ENCODE results near the gene SH3YL1. TPM values are rescaled to one million over a fixed set of nuclear protein-coding genes. Genes with fewer than 3 reads are reported as not detected.

SH3YL1 gene
- total RNA-seq, 4 donors from 2014 or later = 70.7 to 344 (median 98.0) TPM

DNA sequence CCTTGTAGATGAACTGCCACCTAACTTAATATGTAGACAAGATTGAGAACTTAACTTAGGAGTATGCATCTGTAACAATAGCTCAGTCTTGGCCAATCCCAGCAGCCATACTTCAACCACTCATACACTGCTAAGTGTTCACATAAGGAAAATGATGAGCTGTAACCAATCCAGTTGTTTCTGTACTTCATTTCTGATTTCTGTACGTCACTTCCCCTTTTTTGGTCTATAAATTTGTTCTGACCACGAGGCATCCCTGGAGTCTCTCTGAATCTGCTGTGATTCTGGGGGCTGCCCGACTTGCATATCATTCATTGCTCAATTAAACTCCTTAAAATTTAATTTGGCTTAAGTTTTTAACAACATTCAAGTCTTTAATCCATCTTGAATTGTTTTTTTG is 6.4 kb downstream of the SH3YL1 start:
- WGBS, 2 donors (ENCODE audit: low coverage in 1 of 2) = 72 to 80% methylated on average over 2 to 3 of the region's 3 CpGs

DNA sequence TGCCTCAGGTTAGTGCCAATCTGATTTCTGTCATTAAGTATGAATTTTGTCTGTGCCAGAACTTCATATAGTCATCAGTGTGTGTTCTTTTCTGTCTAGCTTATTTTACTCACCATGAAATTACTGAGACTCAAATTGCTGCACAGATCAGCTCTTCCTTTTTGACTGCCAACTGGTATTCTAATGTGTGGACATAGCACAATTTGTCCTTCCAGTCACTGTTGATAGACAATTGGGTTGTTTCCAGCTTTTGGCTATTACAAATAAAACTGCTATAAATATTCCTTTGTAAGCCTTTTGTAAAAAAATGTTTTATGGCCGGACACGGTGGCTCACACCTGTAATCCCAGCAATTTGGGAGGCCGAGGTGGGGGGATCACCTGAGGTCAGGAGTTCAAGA is 7.7 kb downstream of the SH3YL1 start:
- H3K4me1 ChIP-seq = no peaks in the 10 kb centered on the region
- no peaks in the 10 kb centered on the region for H3K36me3 ChIP-seq
- TF ChIP-seq POLR2A (IDR thresholded peaks at IDR 0.05) (no peak), POLR2AphosphoS5 (IDR thresholded peaks at IDR 0.05) (no peak), EP300 (IDR thresholded peaks at IDR 0.05; ENCODE audit: low read depth) (no peak)
- TF ChIP-seq, protein P1, sequence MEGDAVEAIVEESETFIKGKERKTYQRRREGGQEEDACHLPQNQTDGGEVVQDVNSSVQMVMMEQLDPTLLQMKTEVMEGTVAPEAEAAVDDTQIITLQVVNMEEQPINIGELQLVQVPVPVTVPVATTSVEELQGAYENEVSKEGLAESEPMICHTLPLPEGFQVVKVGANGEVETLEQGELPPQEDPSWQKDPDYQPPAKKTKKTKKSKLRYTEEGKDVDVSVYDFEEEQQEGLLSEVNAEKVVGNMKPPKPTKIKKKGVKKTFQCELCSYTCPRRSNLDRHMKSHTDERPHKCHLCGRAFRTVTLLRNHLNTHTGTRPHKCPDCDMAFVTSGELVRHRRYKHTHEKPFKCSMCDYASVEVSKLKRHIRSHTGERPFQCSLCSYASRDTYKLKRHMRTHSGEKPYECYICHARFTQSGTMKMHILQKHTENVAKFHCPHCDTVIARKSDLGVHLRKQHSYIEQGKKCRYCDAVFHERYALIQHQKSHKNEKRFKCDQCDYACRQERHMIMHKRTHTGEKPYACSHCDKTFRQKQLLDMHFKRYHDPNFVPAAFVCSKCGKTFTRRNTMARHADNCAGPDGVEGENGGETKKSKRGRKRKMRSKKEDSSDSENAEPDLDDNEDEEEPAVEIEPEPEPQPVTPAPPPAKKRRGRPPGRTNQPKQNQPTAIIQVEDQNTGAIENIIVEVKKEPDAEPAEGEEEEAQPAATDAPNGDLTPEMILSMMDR (IDR thresholded peaks at IDR 0.05) = no peak
- no peak overlapping the region for H3K4me3 ChIP-seq
- peaks cover 3 to 7% of the 10 kb centered on the region in 2 donors for H3K9me3 ChIP-seq
- in situ Hi-C loops (cut with MboI; ENCODE audit: low pct_ligation_motif_present in 1 of 4, low pct_unique_long_range_greater_than_20kb in 1 of 4, low sequenced_read_pairs in 3 of 4) = loop anchor here in 1 of 4 donors (10.0 kb wide), 1 partner anchor 379 kb away; no protein-coding TSS in a partner anchor
- H3K27me3 ChIP-seq = no peaks in the 10 kb centered on the region
- no peak for DNase-seq
- 82 to 91% methylated on average over 3 of the region's 3 CpGs for WGBS, 2 donors (ENCODE audit: low coverage in 1 of 2)
- intact Hi-C loops (cut with DNase I; ENCODE audit: low total_unique reads) = no loop called here
- no peak overlapping the region for H3K27ac ChIP-seq

More for the DNA sequence above, 6.4 kb downstream of the SH3YL1 start:
- intact Hi-C loops (cut with DNase I; ENCODE audit: low total_unique reads) (no loop called here), in situ Hi-C loops (cut with MboI; ENCODE audit: low pct_ligation_motif_present in 1 of 4, low pct_unique_long_range_greater_than_20kb in 1 of 4, low sequenced_read_pairs in 3 of 4) (loop anchor here in 1 of 4 donors (10.0 kb wide), 1 partner anchor 377 kb away; no protein-coding TSS in a partner anchor)
- Histone ChIP-seq H3K9me3 (peaks cover 3 to 7% of the 10 kb centered on the region in 2 donors), H3K27ac (no peak overlapping the region), H3K4me1 (peaks cover 0 to 7% (median 2%) of the 10 kb centered on the region in 4 donors), H3K4me3 (no peak overlapping the region), H3K36me3 (no peaks in the 10 kb centered on the region), H3K27me3 (no peaks in the 10 kb centered on the region)
- no peak for DNase-seq
- TF ChIP-seq, protein P1 (IDR thresholded peaks at IDR 0.05) = no peak

DNA sequence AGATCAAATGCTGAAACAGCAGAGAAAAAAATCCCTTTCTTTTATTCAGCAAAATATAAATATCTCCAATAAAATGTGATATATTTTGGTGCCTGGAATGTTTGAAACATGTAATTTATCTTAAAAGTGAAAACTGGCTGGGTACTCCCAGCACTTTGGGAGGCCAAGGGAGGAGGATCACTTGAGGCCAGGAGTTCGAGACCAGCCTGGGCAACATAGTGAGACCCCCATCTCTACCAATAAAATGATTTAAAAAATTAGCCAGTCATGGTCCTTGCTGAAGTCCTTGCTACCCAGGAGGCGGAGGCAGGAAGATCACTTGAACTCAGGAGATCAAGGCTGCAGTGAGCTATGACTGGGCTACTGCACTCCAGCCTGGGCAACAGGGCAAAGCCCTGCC is 8.6 kb downstream of the SH3YL1 start:
- DNase-seq = no peak
- in situ Hi-C loops (cut with MboI; ENCODE audit: low pct_ligation_motif_present in 1 of 4, low pct_unique_long_range_greater_than_20kb in 1 of 4, low sequenced_read_pairs in 3 of 4) (loop anchor here in 1 of 4 donors (10.0 kb wide), 1 partner anchor 380 kb away; no protein-coding TSS in a partner anchor), intact Hi-C loops (cut with DNase I; ENCODE audit: low total_unique reads) (no loop called here)
- WGBS, 2 donors (ENCODE audit: low coverage in 1 of 2) = 96% methylated on average over 2 of the region's 2 CpGs; no CpG with 5 or more reads in 1 of the 2 donors
- H3K4me1 ChIP-seq = no peaks in the 10 kb centered on the region
- no peaks in the 10 kb centered on the region for H3K36me3 ChIP-seq
- no peak overlapping the region for H3K4me3 ChIP-seq
- H3K27me3 ChIP-seq = no peaks in the 10 kb centered on the region
- H3K9me3 ChIP-seq = peaks cover 3 to 7% of the 10 kb centered on the region in 2 donors
- no peak overlapping the region for H3K27ac ChIP-seq
- TF ChIP-seq, protein P1 (IDR thresholded peaks at IDR 0.05) = no peak
- TF ChIP-seq POLR2AphosphoS5 (IDR thresholded peaks at IDR 0.05) (no peak), POLR2A (IDR thresholded peaks at IDR 0.05) (no peak)

- Histone ChIP-seq H3K36me3 (no peaks in the 10 kb centered on the region), H3K27ac (no peak overlapping the region), H3K4me3 (no peak overlapping the region), H3K9me3 (peaks cover 3 to 7% of the 10 kb centered on the region in 2 donors), H3K27me3 (no peaks in the 10 kb centered on the region), H3K4me1 (no peaks in the 10 kb centered on the region)
- no peak for DNase-seq
- WGBS, 2 donors (ENCODE audit: low coverage in 1 of 2) = 79 to 86% methylated on average over 4 to 7 of the region's 7 CpGs
- intact Hi-C loops (cut with DNase I; ENCODE audit: low total_unique reads) (no loop called here), in situ Hi-C loops (cut with MboI; ENCODE audit: low pct_ligation_motif_present in 1 of 4, low pct_unique_long_range_greater_than_20kb in 1 of 4, low sequenced_read_pairs in 3 of 4) (loop anchor here in 1 of 4 donors (10.0 kb wide), 1 partner anchor 381 kb away; no protein-coding TSS in a partner anchor)
- TF ChIP-seq POLR2AphosphoS5 (IDR thresholded peaks at IDR 0.05) (no peak), EP300 (IDR thresholded peaks at IDR 0.05; ENCODE audit: low read depth) (no peak), POLR2A (IDR thresholded peaks at IDR 0.05) (no peak)
- TF ChIP-seq, protein P1 (IDR thresholded peaks at IDR 0.05) = no peak
These were observed 9.6 kb downstream of the SH3YL1 start for GRCh38 chr2:254241-254640.
